Psoas muscle (tissue), 8 donors: ENCODE results near the gene SH3BGRL2. TPM values are rescaled to one million over a fixed set of nuclear protein-coding genes. Genes with fewer than 3 reads are reported as not detected.

Experiments used
- ATAC-seq, 4 donors: fragments of 200-7000 bp; cut with Tn5 transposase; one replicate each; pipeline ENCODE4 v1.9.1; 2020; ENCODE audit warnings: moderate library complexity in 3 of 4, mild to moderate bottlenecking in 2 of 4
- DNase-seq, 2 donors: peaks; one replicate each; pipeline ENCODE4 v3.0.0-alpha.2; 2020
- H3K27ac ChIP-seq: fragments of 200-600 bp; one replicate; pipeline ENCODE4 v1.8.0; 2022
- H3K27me3 ChIP-seq, 3 donors: fragments of 200-600 bp in 1 of 3; one replicate each; pipeline versions ENCODE4 v1.6.1 to v1.8.0; 2013 to 2022; ENCODE audit warnings: low read length in 2 of 3, mild to moderate bottlenecking in 2 of 3, moderate library complexity in 1 of 3; ENCODE audit not compliant: insufficient read depth in 3 of 3
- H3K36me3 ChIP-seq, 2 donors: fragments of 200-600 bp in 1 of 2; one replicate each; pipeline versions ENCODE4 v1.6.1 to v1.8.0; 2013 to 2022; ENCODE audit warnings: low read depth in 1 of 2, mild to moderate bottlenecking in 1 of 2, moderate library complexity in 1 of 2; ENCODE audit not compliant: insufficient read depth in 1 of 2
- H3K4me1 ChIP-seq: fragments of 200-600 bp; one replicate; pipeline ENCODE4 v1.8.0; 2022
- H3K4me3 ChIP-seq: fragments of 200-600 bp; one replicate; pipeline ENCODE4 v1.8.0; 2022; ENCODE audit warnings: mild to moderate bottlenecking
- H3K9me3 ChIP-seq: fragments of 200-600 bp; one replicate; pipeline ENCODE4 v1.8.0; 2022
- WGBS, 3 donors: extraction: QIAGEN DNeasy Blood & Tissue Kit; methylation state at CpG; one replicate each; pipeline versions ENCODE4 v1.1.6 to v1.1.7; 2013; 5-methylcytosine and 5-hydroxymethylcytosine counted together
- intact Hi-C, 2 donors: fragments of 100-400 bp; cut with DNase I; formaldehyde crosslinking; loops; one replicate each; pipeline versions ENCODE4 v1.11.0 to v1.14.2; 2022
- polyA plus RNA-seq, 3 donors: library from polyadenylated mRNA; stranded (reverse); fragments of 200-250 nt; gene quantifications; one replicate each; pipeline ENCODE4 v1.2.3, GENCODE V29; 2013
- total RNA-seq, 4 donors: library from RNA; stranded (reverse); fragmentation: NEBNext Ultra II Directional in 2 of 4; extraction: Animal tissue kit (Norgen Biotek cat#: 25700) in 2 of 4; gene quantifications; one replicate each; pipeline versions ENCODE4 v1.2.1 to v1.2.4, GENCODE V29; 2021 to 2023
- TF ChIP-seq, protein P1 (sequence below): fragments of 200-600 bp; IDR thresholded peaks from one replicate; pipeline ENCODE4 v1.8.0; 2022; ENCODE audit warnings: antibody characterized with exemption
- donor health status: healthy with polysubstance abuse.
- donor health status: DM: no; HTN: no; CAD: no; lungs with moderate emphysema.
- donor health status: Bipolar disorder and iron deficiency.
- donor health status: healthy.
- donor health status: DM: yes; HTN: yes; CAD: no.
- donor health status: DM: no; HTN: no; CAD: no.
- donor health status: DM: no; HTN: no; CAD: no.
- donor health status: DM: yes; HTN: yes; CAD: no.

Gene SH3BGRL2
- total and polyA plus RNA-seq, 7 donors: 3.5 to 9.7 (median 4.3) TPM

DNA sequence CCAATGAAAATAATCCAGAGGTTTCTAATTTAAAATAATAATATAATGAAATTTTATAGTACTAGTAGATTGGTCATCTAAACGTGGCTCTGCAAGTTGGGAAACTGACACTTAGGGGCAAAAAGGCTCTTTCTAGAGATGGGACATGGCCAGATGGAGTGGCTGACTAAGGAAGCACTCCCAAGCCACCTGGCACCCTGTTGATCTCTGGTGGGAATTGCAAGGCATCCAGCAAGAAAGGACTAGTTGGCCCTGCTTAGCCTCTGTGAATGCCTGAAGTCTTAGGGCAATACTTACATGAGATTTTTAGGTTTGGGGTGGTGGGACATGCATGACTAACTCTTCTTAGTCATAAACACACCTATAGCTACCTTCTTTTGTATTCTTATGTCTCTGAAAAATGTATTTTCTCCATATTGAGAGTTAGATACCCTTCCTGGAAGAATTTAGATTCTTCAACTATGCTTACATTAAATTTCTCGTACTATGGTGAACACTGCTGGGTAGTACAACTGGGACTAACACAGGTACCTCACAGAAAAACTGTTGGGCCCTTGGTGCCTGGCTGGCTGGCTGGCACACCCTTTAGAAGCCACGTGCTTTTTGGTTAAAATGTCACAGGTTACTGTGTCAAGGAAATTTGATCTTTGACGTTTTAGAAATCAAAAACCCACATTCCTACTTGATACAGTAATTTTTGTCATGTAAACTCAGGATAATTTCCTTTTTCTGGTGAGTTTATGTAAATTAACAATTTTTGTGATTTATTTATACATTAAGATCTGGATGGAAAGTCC, 25.0 kb upstream of the SH3BGRL2 start:
- Histone ChIP-seq H3K27ac (no peak overlapping the region), H3K9me3 (no peaks in the 10 kb centered on the region), H3K27me3 (no peaks in the 10 kb centered on the region), H3K4me1 (peaks cover 3% of the 10 kb centered on the region), H3K36me3 (no peaks in the 10 kb centered on the region), H3K4me3 (no peak overlapping the region)
- intact Hi-C loops: no loop called here
- 49 to 66% (median 55%) methylated on average over 4 of the region's 4 CpGs for WGBS, 3 donors
- no peak for ATAC-seq
- TF ChIP-seq, protein P1, sequence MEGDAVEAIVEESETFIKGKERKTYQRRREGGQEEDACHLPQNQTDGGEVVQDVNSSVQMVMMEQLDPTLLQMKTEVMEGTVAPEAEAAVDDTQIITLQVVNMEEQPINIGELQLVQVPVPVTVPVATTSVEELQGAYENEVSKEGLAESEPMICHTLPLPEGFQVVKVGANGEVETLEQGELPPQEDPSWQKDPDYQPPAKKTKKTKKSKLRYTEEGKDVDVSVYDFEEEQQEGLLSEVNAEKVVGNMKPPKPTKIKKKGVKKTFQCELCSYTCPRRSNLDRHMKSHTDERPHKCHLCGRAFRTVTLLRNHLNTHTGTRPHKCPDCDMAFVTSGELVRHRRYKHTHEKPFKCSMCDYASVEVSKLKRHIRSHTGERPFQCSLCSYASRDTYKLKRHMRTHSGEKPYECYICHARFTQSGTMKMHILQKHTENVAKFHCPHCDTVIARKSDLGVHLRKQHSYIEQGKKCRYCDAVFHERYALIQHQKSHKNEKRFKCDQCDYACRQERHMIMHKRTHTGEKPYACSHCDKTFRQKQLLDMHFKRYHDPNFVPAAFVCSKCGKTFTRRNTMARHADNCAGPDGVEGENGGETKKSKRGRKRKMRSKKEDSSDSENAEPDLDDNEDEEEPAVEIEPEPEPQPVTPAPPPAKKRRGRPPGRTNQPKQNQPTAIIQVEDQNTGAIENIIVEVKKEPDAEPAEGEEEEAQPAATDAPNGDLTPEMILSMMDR: no peak
- no peak for DNase-seq

DNA sequence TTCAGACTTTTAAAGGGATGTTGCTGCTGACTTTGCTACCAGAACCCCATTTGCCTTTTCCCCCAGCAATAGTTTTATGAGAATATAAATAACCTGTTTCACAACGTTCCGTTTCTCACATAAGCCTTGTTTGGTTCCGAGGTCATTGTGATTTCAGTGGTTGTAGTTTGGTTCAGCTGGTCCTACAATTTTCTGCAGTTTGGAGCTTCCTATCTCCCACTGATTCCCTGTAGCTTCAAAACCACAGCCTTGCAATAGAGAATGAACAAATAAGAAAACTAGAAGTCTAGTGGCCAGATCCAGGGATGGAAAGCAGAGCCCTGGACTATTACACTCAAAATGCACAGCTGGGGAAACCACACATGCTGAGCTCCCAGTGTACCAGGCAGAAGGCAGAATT, 24.1 kb upstream of the SH3BGRL2 start:
- ATAC-seq (no peak), DNase-seq (no peak)
- Histone ChIP-seq H3K27me3 (no peaks in the 10 kb centered on the region), H3K4me3 (no peak overlapping the region), H3K27ac (no peak overlapping the region), H3K9me3 (no peaks in the 10 kb centered on the region), H3K4me1 (peaks cover 3% of the 10 kb centered on the region), H3K36me3 (no peaks in the 10 kb centered on the region)
- TF ChIP-seq, protein P1: no peak
- intact Hi-C loops: no loop called here
- WGBS, 3 donors: 50 to 79% (median 69%) methylated on average over 3 of the region's 3 CpGs

DNA sequence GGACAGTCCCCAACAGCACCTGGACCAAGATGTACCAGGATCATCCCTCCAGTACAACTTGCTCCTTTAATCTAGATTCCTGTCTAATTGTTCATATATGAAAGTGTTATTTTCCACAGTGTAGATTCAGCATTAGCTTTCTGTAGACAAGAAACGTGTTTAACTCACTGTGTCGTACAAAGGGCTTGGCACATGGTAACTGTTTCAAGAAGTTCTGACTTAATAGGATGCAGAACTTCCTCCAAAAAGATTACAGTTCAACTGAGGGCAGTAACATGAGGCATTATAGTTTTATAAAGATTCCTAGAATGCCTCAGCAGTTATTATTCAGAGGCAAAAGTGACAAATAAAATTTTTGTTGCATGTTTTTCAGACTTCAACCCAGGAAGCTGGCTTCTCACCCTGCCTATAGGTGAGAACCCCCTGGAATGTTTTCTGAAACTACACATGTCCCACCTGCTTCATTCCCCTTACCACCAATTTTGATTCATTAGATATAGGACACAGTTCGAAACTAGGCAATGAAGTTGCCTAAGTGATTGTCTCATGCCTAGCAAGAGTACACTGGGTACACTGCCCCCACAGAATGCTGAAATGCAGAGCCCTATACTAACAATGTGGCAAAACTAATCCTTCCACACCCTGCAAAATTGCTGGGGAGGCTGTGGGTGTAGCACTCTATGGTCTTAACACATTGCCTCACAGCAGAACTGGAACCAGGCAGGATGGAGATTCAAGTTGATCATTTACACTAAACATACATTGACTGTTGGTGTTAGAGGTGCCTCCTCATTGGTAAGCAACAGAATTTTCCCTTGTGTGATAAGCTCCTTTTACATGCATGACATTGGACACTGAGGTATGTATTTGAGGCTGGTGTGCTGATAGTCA, 22.6 kb upstream of the SH3BGRL2 start:
- Histone ChIP-seq H3K27ac (no peak overlapping the region), H3K36me3 (no peaks in the 10 kb centered on the region), H3K9me3 (no peaks in the 10 kb centered on the region), H3K4me3 (no peak overlapping the region), H3K4me1 (peaks cover 3% of the 10 kb centered on the region), H3K27me3 (no peaks in the 10 kb centered on the region)
- no peak for ATAC-seq
- TF ChIP-seq, protein P1: no peak
- intact Hi-C loops: no loop called here
- DNase-seq: no peak
- 72 to 82% (median 78%) methylated on average over 3 of the region's 3 CpGs for WGBS, 3 donors

DNA sequence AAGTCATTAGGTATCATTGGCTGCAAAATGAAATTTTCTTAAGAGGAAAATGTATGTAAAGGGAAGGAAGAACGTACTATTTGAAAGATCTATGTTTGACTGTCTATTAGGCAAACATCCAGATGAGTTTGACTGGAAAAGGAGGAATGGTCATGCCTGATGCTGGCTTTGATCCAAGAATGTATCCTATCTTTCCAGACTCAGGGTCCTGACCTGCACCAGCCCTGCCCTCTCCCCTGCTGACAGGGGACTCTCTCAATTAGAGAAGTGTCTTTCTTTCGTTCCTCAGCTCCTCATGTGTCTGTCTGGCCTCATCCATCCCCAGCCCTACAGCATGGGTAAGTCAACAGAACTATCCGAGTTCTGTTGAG, 21.9 kb upstream of the SH3BGRL2 start:
- Histone ChIP-seq H3K9me3 (no peaks in the 10 kb centered on the region), H3K27me3 (no peaks in the 10 kb centered on the region), H3K4me3 (no peak overlapping the region), H3K36me3 (no peaks in the 10 kb centered on the region), H3K27ac (no peak overlapping the region), H3K4me1 (peaks cover 3% of the 10 kb centered on the region)
- intact Hi-C loops: no loop called here
- no peak for ATAC-seq
- DNase-seq: no peak
- WGBS, 3 donors: 89 to 92% (median 90%) methylated on average over 3 of the region's 3 CpGs
- TF ChIP-seq, protein P1: no peak
